B cell (primary cell): ENCODE measurements around the gene SH3BP2.

Experiments used
- EZH2 ChIP-seq: IDR thresholded peaks from 2 replicates; pipeline ENCODE4 v1.6.1; 2012; ENCODE audit warnings: borderline replicate concordance, low read depth, mild to moderate bottlenecking, moderate library complexity, low read length; ENCODE audit not compliant: insufficient read depth, poor library complexity, severe bottlenecking
- TF ChIP-seq, protein P1 (sequence below): fragments of 200-600 bp; IDR thresholded peaks from one replicate; pipeline ENCODE4 v1.8.0; 2022; ENCODE audit warnings: antibody characterized with exemption, mild to moderate bottlenecking

DNA sequence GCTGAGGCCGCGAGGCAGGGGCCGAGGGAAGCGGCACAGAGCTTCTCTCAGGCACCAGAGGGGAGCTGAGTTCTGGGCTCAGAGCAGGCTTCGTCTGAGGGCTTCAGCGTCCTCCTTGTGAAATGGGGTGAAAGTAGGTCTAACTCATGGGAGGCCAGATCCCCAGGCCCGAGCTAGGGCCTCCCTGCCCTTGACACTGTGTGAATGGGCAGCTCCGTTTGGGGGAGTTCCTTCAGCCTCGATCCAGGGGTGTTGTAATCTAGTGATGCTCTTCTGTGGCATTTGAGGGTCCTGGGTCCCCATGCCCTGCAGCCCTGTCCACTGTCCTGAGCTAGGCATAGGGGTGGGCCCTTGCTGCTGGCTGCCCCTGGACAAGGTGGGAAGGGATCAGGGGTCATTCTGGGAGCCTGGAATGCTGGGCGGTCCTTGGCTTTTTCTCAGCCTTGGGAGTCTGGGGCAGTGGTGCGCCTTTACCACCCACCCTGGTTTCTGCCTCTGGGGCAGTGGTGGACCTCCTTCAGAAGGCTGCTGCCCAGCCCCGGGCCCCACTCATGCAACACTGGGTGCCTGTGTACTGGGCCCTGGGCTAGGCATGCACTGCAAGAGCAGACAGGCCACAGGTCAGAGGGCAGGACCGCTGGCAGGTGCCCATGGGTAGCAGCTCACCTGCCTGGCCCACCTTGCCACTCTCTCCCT, 4.1 kb downstream of the SH3BP2 start:
- TF ChIP-seq, protein P1, sequence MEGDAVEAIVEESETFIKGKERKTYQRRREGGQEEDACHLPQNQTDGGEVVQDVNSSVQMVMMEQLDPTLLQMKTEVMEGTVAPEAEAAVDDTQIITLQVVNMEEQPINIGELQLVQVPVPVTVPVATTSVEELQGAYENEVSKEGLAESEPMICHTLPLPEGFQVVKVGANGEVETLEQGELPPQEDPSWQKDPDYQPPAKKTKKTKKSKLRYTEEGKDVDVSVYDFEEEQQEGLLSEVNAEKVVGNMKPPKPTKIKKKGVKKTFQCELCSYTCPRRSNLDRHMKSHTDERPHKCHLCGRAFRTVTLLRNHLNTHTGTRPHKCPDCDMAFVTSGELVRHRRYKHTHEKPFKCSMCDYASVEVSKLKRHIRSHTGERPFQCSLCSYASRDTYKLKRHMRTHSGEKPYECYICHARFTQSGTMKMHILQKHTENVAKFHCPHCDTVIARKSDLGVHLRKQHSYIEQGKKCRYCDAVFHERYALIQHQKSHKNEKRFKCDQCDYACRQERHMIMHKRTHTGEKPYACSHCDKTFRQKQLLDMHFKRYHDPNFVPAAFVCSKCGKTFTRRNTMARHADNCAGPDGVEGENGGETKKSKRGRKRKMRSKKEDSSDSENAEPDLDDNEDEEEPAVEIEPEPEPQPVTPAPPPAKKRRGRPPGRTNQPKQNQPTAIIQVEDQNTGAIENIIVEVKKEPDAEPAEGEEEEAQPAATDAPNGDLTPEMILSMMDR = no peak
- TF ChIP-seq EZH2 = no peak
